K562 (cell line): Measurements from ENCODE around the gene FOXK2. TPM values are rescaled to one million over a fixed set of nuclear protein-coding genes. Genes with fewer than 3 reads are reported as not detected.

ENCODE experiments used
- ATAC-seq: fragments of 200-7000 bp; cut with Tn5 transposase; 3 replicates; pipeline ENCODE4 v1.9.1; 2020; ENCODE audit warnings: moderate library complexity
- BruUV-seq: library from RNA; stranded (reverse); fragments of 400-500 nt; replicated peaks from 2 replicates; lab custom pipeline; 2021; lab: Mats Ljungman, UMichigan
- CTCF ChIA-PET: fragments of 300-600 bp; formaldehyde crosslinking; extraction: SDS; loops from one replicate; lab custom pipeline; 2021; ENCODE audit warnings: low intra/inter-chr PET ratio; lab: Yijun Ruan, JAX
- POLR2A ChIA-PET: fragments of 300-600, 350-650 bp; sonication (Branson Sonifier 250); formaldehyde crosslinking; extraction: SDS; loops from one replicate; lab custom pipeline; 2021; ENCODE audit warnings: antibody characterized with exemption, inconsistent platforms; lab: Yijun Ruan, JAX
- DNase-seq, 4 experiments: peaks; one replicate each; pipeline versions ENCODE4 v3.0.0 to v3.0.0-alpha.2; 2011 to 2018; ENCODE audit warnings: low spot score in 3 of 4, mixed read lengths in 3 of 4; ENCODE audit errors: extremely low read depth in 1 of 4
- FAIRE-seq: peaks from 2 replicates; lab custom pipeline; 2011; peaks lifted over from hg19 to GRCh38; lab: Jason Lieb, UNC
- H2AFZ ChIP-seq: 2 replicates; pipeline ENCODE4 v1.6.0; 2011; ENCODE audit warnings: low read depth, low read length, control low read depth, inconsistent platforms
- H3K27ac ChIP-seq: fragments of 200-600 bp; 3 replicates; pipeline ENCODE4 v1.8.0; 2011; ENCODE audit warnings: low read depth, mild to moderate bottlenecking, control low read depth, inconsistent platforms, low read length, moderate library complexity, mixed read lengths; ENCODE audit errors: extremely low read depth
- H3K27me3 ChIP-seq, 2 experiments: fragments of 300-600 bp in 1 of 2; 2 replicates in 1 of 2; 3 replicates in 1 of 2; pipeline versions ENCODE4 v1.6.0 to v1.8.0; 2011; ENCODE audit warnings: inconsistent platforms in 2 of 2, low read length in 2 of 2, mild to moderate bottlenecking in 1 of 2, mixed read lengths in 1 of 2, moderate library complexity in 1 of 2; ENCODE audit not compliant: control insufficient read depth in 2 of 2, insufficient read depth in 2 of 2
- H3K36me3 ChIP-seq: fragments of 300-600 bp; 3 replicates; pipeline ENCODE4 v1.8.0; 2011; ENCODE audit warnings: mild to moderate bottlenecking, low read length, inconsistent platforms; ENCODE audit not compliant: control insufficient read depth, insufficient read depth
- H3K4me1 ChIP-seq, 2 experiments: fragments of 200-600 bp in 1 of 2; replicated peaks in 1 of 2; 2 replicates in 1 of 2; 3 replicates in 1 of 2; pipeline versions ENCODE4 v1.5.1 to v1.8.0; 2011; ENCODE audit warnings: inconsistent platforms in 2 of 2, low read length in 2 of 2, mild to moderate bottlenecking in 1 of 2, mixed read lengths in 1 of 2, moderate library complexity in 1 of 2; ENCODE audit not compliant: control insufficient read depth in 2 of 2, insufficient read depth in 2 of 2
- H3K4me2 ChIP-seq: 2 replicates; pipeline ENCODE4 v1.6.1; 2011; ENCODE audit warnings: low read length, control low read depth, inconsistent platforms, mixed read lengths; ENCODE audit not compliant: insufficient read depth
- H3K4me3 ChIP-seq: fragments of 200-600 bp; sonication (generic), shearing (Covaris generic); 2 replicates; pipeline ENCODE4 v1.5.1; 2016; ENCODE audit warnings: control low read depth, inconsistent platforms
- H3K79me2 ChIP-seq: fragments of 200-600 bp; 3 replicates; pipeline ENCODE4 v1.8.0; 2011; ENCODE audit warnings: low read length, inconsistent platforms; ENCODE audit not compliant: control insufficient read depth, insufficient read depth
- H3K9ac ChIP-seq, 2 experiments: 2 replicates each; pipeline versions ENCODE4 v1.6.0 to v1.6.1; 2011; ENCODE audit warnings: low read depth in 2 of 2, low read length in 2 of 2, control low read depth in 1 of 2, inconsistent platforms in 1 of 2, mild to moderate bottlenecking in 1 of 2, mixed read lengths in 1 of 2; ENCODE audit not compliant: insufficient read depth in 1 of 2
- H3K9me1 ChIP-seq: one replicate; pipeline ENCODE4 v1.6.0; 2011; ENCODE audit warnings: inconsistent platforms, mild to moderate bottlenecking, low read length, moderate library complexity; ENCODE audit not compliant: control insufficient read depth, insufficient read depth
- H3K9me3 ChIP-seq: replicated peaks from 2 replicates; pipeline ENCODE4 v1.5.1; 2011; ENCODE audit warnings: low read depth, low read length, inconsistent platforms; ENCODE audit not compliant: control insufficient read depth, insufficient read depth
- H4K20me1 ChIP-seq: replicated peaks from 2 replicates; pipeline ENCODE4 v1.6.1; 2011; ENCODE audit warnings: low read length, inconsistent platforms, mixed read lengths; ENCODE audit not compliant: control insufficient read depth, insufficient read depth
- ATF1 ChIP-seq, 2 experiments: fragments of 450-650 bp in 1 of 2; IDR thresholded peaks; 2 replicates each; pipeline ENCODE4 v1.6.1; 2016; ENCODE audit warnings: missing compliant biosample characterization in 1 of 2, missing genetic modification characterization in 1 of 2
- CHD4 ChIP-seq: fragments of 200-600 bp; sonication (generic); IDR thresholded peaks from 3 replicates; pipeline ENCODE4 v1.6.1; 2012; ENCODE audit warnings: low read depth, mild to moderate bottlenecking, mixed read lengths, low read length, inconsistent platforms; ENCODE audit not compliant: insufficient read depth, insufficient replicate concordance, poor library complexity, severe bottlenecking
- HDAC2 ChIP-seq: fragments of 450-650 bp; IDR thresholded peaks from 2 replicates; pipeline ENCODE4 v1.6.1; 2016; ENCODE audit warnings: mild to moderate bottlenecking
- HOXB6 ChIP-seq: fragments of 250-450 bp; sonication (Bioruptor Pico); IDR thresholded peaks from 2 replicates; pipeline ENCODE4 v1.5.1; 2022; ENCODE audit warnings: mild to moderate bottlenecking, borderline replicate concordance
- KLF6 ChIP-seq: fragments of 250-450 bp; sonication (Bioruptor Pico); IDR thresholded peaks from 2 replicates; pipeline ENCODE4 v1.4.0; 2020; ENCODE audit warnings: mild to moderate bottlenecking, moderate library complexity, borderline replicate concordance
- MIER1 ChIP-seq: fragments of 450-650 bp; IDR thresholded peaks from 2 replicates; pipeline ENCODE4 v1.6.1; 2016; ENCODE audit warnings: antibody characterized with exemption, mild to moderate bottlenecking, low read depth
- NKRF ChIP-seq: fragments of 450-650 bp; IDR thresholded peaks from 2 replicates; pipeline ENCODE4 v1.6.1; 2016; ENCODE audit warnings: borderline replicate concordance
- TARDBP ChIP-seq: fragments of 450-650 bp; IDR thresholded peaks from 2 replicates; pipeline ENCODE4 v1.6.1; 2016
- ZKSCAN3 ChIP-seq: fragments of 250-450 bp; sonication (Bioruptor Pico); IDR thresholded peaks from 2 replicates; pipeline ENCODE4 v1.4.0; 2020
- ZNF311 ChIP-seq: fragments of 250-450 bp; sonication (Bioruptor Pico); IDR thresholded peaks from 2 replicates; pipeline ENCODE4 v1.4.0; 2020; ENCODE audit warnings: mild to moderate bottlenecking, moderate library complexity
- WGBS: fragments of 100-300 bp; shearing (Covaris generic); methylation state at CpG from one replicate; pipeline ENCODE4 v1.1.6; 2016; ENCODE audit warnings: low coverage, mixed read lengths; ENCODE audit not compliant: insufficient coverage; ENCODE audit errors: missing lambda C conversion rate; 5-methylcytosine and 5-hydroxymethylcytosine counted together
- in situ Hi-C: fragments of 300-500 bp; cut with MboI; formaldehyde crosslinking; loops from 4 replicates; pipeline ENCODE4 v1.15.0; 2018; ENCODE audit warnings: inconsistent platforms, mixed read lengths
- intact Hi-C: fragments of 100-400 bp; cut with micrococcal nuclease; formaldehyde crosslinking; loops from 2 replicates; pipeline ENCODE4 v1.14.2; 2022
- polyA plus RNA-seq, 8 experiments: library from polyadenylated mRNA; depleted of rRNA in 4 of 8; stranded (reverse) in 5 of 8; unstranded in 3 of 8; fragments of >200 nt; fragmentation: Nextera tagmentation in 2 of 8; fragmentation: Illumina TruSeq in 1 of 8; extraction: Ambion mirVana in 2 of 8; extraction: Trizol in 1 of 8; gene quantifications; 2 replicates each; pipeline versions ENCODE4 v1.2.1 to v1.2.3, GENCODE V29; 2011 to 2014; ENCODE audit warnings: inconsistent platforms in 1 of 8, missing spikeins in 1 of 8
- total RNA-seq, 7 experiments: library from RNA; depleted of rRNA in 6 of 7; stranded (reverse); fragments of >200 nt in 6 of 7; fragmentation: Illumina TruSeq in 2 of 7; extraction: Trizol in 2 of 7; gene quantifications; 2 replicates each; pipeline versions ENCODE4 v1.2.1 to v1.2.3, GENCODE V29; 2011 to 2021; ENCODE audit warnings: low replicate concordance in 1 of 7

The FOXK2 gene
- total and polyA plus RNA-seq, 9 of the 15 experiments (the other 6 are each of a cell fraction or from before 2014, with no cell fraction given), result 3.0 to 86.0 (median 44.1) TPM

- no peak overlapping the region for H3K9ac ChIP-seq
- in situ Hi-C loops (no loop called here), intact Hi-C loops (no loop called here)
- H3K4me1 ChIP-seq, result peaks cover 0 to 5% of the 10 kb centered on the region in 2 experiments; a peak in 1 of 5 replicates
- H3K36me3 ChIP-seq, result peaks cover 79% of the 10 kb centered on the region
- FAIRE-seq (no peak), DNase-seq (no peak), ATAC-seq (no peak)
- peaks cover 11% of the 10 kb centered on the region for H4K20me1 ChIP-seq
- CTCF ChIA-PET, result no interaction called here
- H3K27ac ChIP-seq, result no peak overlapping the region
- H3K9me3 ChIP-seq, result no peaks in the 10 kb centered on the region
- H3K9me1 ChIP-seq, result no peaks in the 10 kb centered on the region
- no peak overlapping the region for H2AFZ ChIP-seq
- peaks cover 84% of the 10 kb centered on the region for H3K79me2 ChIP-seq
- 79% methylated on average over 16 of the region's 16 CpGs for WGBS
- no peak overlapping the region for H3K4me2 ChIP-seq
- BruUV-seq, result no TSS peak
- H3K27me3 ChIP-seq, result no peaks in the 10 kb centered on the region
- H3K4me3 ChIP-seq, result no peak overlapping the region
- POLR2A ChIA-PET, result interaction anchor here (0.9 to 1.2 kb wide), 2 partner anchors 8 to 33 kb away, joined by 3 to 6 read pairs; no protein-coding TSS in a partner anchor
- no peak for TF ChIP-seq KLF6
- TF ChIP-seq HOXB6, result no peak
- TF ChIP-seq TARDBP, result no peak
- no peak for TF ChIP-seq MIER1
- TF ChIP-seq ZNF311 (CRISPR knock-in tag), result no peak
- TF ChIP-seq HDAC2, result no peak
- TF ChIP-seq CHD4, result no peak
- no peak for TF ChIP-seq ATF1 (CRISPR knock-in tag; IDR thresholded peaks at IDR 0.05)
- TF ChIP-seq ATF1 (tag; IDR thresholded peaks at IDR 0.05), result no peak
- TF ChIP-seq ZKSCAN3, result no peak
- TF ChIP-seq NKRF, result no peak
Observed at GRCh38 chr17:82636626-82637598, 117.4 kb downstream of the FOXK2 start.
